Panc1 (cell line): ENCODE measurements around the gene LIMK2. TPM values are rescaled to one million over a fixed set of nuclear protein-coding genes. Genes with fewer than 3 reads are reported as not detected.

Source experiments
- ATAC-seq: fragments of 200-7000 bp; cut with Tn5 transposase; 2 replicates; pipeline ENCODE4 v1.9.1; 2020; ENCODE audit warnings: mild to moderate bottlenecking, moderate library complexity
- BruUV-seq: library from RNA; stranded (reverse); fragments of 400-500 nt; replicated peaks from 2 replicates; lab custom pipeline; 2021; lab: Mats Ljungman, UMichigan
- CTCF ChIA-PET: fragments of 300-600 bp; sonication (Branson Sonifier 250); formaldehyde crosslinking; loops from one replicate; lab custom pipeline; 2022; ENCODE audit warnings: antibody characterized with exemption; lab: Charles Lee
- POLR2A ChIA-PET: fragments of 300-600 bp; sonication (Branson Sonifier 250); formaldehyde crosslinking; loops from one replicate; lab custom pipeline; 2022; ENCODE audit warnings: antibody characterized with exemption; lab: Charles Lee
- DNase-seq: peaks from one replicate; pipeline ENCODE4 v3.0.0-alpha.2; 2010; ENCODE audit warnings: low read depth, low spot score
- H3K27ac ChIP-seq: 2 replicates; pipeline ENCODE4 v1.5.1; 2011; ENCODE audit warnings: mild to moderate bottlenecking, low read length, inconsistent platforms
- H3K27me3 ChIP-seq: fragments of 200-500 bp; sonication (Bioruptor generic); 2 replicates; pipeline ENCODE4 v1.6.0; 2014; ENCODE audit warnings: low read length, inconsistent platforms; ENCODE audit not compliant: control insufficient read depth, insufficient read depth
- H3K36me3 ChIP-seq: fragments of 200-500 bp; sonication (Bioruptor generic); 2 replicates; pipeline ENCODE4 v1.5.1; 2014; ENCODE audit warnings: inconsistent platforms, mild to moderate bottlenecking, low read length, moderate library complexity; ENCODE audit not compliant: control insufficient read depth, insufficient read depth
- H3K4me1 ChIP-seq: 2 replicates; pipeline ENCODE4 v1.5.1; 2011; ENCODE audit warnings: inconsistent platforms, mild to moderate bottlenecking, low read length, moderate library complexity; ENCODE audit not compliant: control insufficient read depth, insufficient read depth
- H3K4me3 ChIP-seq, 2 experiments: 2 replicates each; pipeline ENCODE4 v1.5.1; 2011 to 2012; ENCODE audit warnings: low read depth in 2 of 2, low read length in 2 of 2, mild to moderate bottlenecking in 2 of 2, inconsistent platforms in 1 of 2, moderate library complexity in 1 of 2
- H3K9me3 ChIP-seq: fragments of 200-500 bp; sonication (Bioruptor generic); 2 replicates; pipeline ENCODE4 v1.5.1; 2014; ENCODE audit warnings: low read depth, mild to moderate bottlenecking, inconsistent platforms, low read length, moderate library complexity; ENCODE audit not compliant: control insufficient read depth, insufficient read depth
- CTCF ChIP-seq: fragments of 450-650 bp; IDR thresholded peaks from 2 replicates; pipeline ENCODE4 v1.5.1; 2017; ENCODE audit warnings: mild to moderate bottlenecking
- POLR2AphosphoS5 ChIP-seq: IDR thresholded peaks from 2 replicates; pipeline ENCODE4 v1.6.1; 2012; ENCODE audit warnings: mild to moderate bottlenecking, low read depth, low read length, moderate library complexity
- REST ChIP-seq, 2 experiments: IDR thresholded peaks; 2 replicates each; pipeline ENCODE4 v1.6.1; 2011 to 2012; ENCODE audit warnings: low read depth in 2 of 2, control low read depth in 1 of 2, low read length in 1 of 2, mild to moderate bottlenecking in 1 of 2, moderate library complexity in 1 of 2; ENCODE audit not compliant: insufficient read depth in 1 of 2
- SIN3A ChIP-seq: IDR thresholded peaks from 2 replicates; pipeline ENCODE4 v1.6.1; 2012; ENCODE audit warnings: low read depth, mild to moderate bottlenecking, low read length, moderate library complexity, borderline replicate concordance; ENCODE audit not compliant: insufficient read depth
- TCF7L2 ChIP-seq: IDR thresholded peaks from 2 replicates; pipeline ENCODE4 v1.6.1; 2011; ENCODE audit warnings: mild to moderate bottlenecking, low read depth, low read length, inconsistent platforms
- in situ Hi-C: cut with HindIII; loops from 2 replicates; pipeline ENCODE4 v1.10.0; 2016; ENCODE audit warnings: low sequenced_read_pairs, low pct_unique_long_range_greater_than_20kb
- intact Hi-C: fragments of 100-400 bp; cut with micrococcal nuclease; formaldehyde crosslinking; loops from one replicate; pipeline ENCODE4 v1.10.0; 2022; ENCODE audit not compliant: unreplicated experiment
- total RNA-seq: library from RNA; stranded (reverse); gene quantifications from one replicate; pipeline ENCODE4 v1.2.1, GENCODE V29; 2021; ENCODE audit not compliant: unreplicated experiment

Gene LIMK2
- total RNA-seq, 1 experiment from 2014 or later = 12.6 TPM

GRCh38 chr22:31284281-31285155 lies 72.4 kb downstream of the LIMK2 start:
- DNase-seq = no peak
- BruUV-seq = no TSS peak
- Histone ChIP-seq H3K4me1 (no peaks in the 10 kb centered on the region), H3K27me3 (no peaks in the 10 kb centered on the region), H3K4me3 (no peak overlapping the region), H3K36me3 (no peaks in the 10 kb centered on the region), H3K9me3 (no peaks in the 10 kb centered on the region), H3K27ac (no peak overlapping the region)
- in situ Hi-C loops = no loop called here
- ATAC-seq = peak; percentile 39; the same call in 1 of the 2 replicates
- ChIA-PET CTCF (interaction anchor here (0.6 kb wide), 2 partner anchors 18 to 126 kb away, joined by 7 to 8 read pairs; no protein-coding TSS in a partner anchor), POLR2A (no interaction called here)
- intact Hi-C loops = no loop called here
- TF ChIP-seq CTCF (no peak), POLR2AphosphoS5 (no peak), REST (IDR thresholded peaks at IDR 0.05; ENCODE audit: insufficient read depth in 1 of 2, low read depth in 2 of 2, low read length in 1 of 2) (no peak), TCF7L2 (no peak), SIN3A (no peak)

DNA sequence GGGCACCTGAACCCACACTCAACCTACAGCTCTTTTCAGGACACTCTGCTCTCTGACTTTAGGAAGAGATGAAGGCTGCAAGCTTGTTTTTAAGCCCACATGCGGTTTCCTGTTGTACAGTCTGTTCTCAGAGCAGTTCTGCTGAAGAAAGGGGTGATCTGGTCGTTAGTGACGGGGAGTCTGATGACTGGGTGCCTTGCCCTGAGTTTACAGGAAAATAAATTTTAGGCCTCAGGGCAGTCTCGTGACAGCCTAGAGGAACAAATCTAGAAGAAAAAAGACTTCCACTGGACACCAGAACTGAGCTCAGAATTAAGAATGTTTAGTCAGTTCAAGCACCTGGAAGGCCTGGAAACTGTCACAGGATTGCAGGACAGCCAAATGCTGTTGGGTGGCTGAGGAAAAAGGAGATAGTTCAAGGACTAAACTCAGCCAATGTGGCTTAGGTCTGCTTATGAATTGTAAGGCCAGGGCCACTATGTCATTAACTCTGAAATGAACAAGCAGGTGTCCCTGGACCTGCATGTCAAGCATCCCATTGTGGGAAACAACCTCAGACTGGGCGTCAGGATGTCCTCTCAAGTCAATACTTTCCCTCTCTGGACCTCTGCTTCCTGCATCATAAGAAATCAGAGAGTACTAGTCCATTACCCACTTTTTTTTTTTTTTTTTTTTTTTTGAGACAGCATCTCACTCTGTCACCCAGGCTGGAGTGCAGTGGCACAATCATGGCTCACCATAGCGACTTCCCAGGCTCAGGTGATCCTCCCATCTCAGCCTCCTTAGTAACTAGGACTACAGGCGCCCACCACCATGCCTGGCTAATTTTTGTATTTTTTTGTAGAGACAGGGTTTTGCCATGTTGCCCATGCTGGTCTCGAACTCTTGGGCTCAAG lies 74.5 kb downstream of the LIMK2 start:
- DNase-seq (no peak), ATAC-seq (no peak)
- Histone ChIP-seq H3K27me3 (no peaks in the 10 kb centered on the region), H3K9me3 (no peaks in the 10 kb centered on the region), H3K4me1 (no peaks in the 10 kb centered on the region), H3K4me3 (no peak overlapping the region), H3K27ac (no peak overlapping the region), H3K36me3 (no peaks in the 10 kb centered on the region)
- POLR2A ChIA-PET = interaction anchor here (0.6 kb wide), 1 partner anchor 262 kb away, joined by 3 read pairs; no protein-coding TSS in a partner anchor
- intact Hi-C loops (no loop called here), in situ Hi-C loops (no loop called here)
- TF ChIP-seq CTCF (no peak), TCF7L2 (no peak), POLR2AphosphoS5 (no peak), REST (IDR thresholded peaks at IDR 0.05; ENCODE audit: insufficient read depth in 1 of 2, low read depth in 2 of 2, low read length in 1 of 2) (no peak), SIN3A (no peak)
- CTCF ChIA-PET = no interaction called here
- BruUV-seq = no TSS peak
